DND-41 (cell line): ENCODE measurements around the gene TAGLN3.

Source experiments
- ATAC-seq: fragments of 200-7000 bp; cut with Tn5 transposase; 3 replicates; pipeline ENCODE4 v1.9.1; 2021; ENCODE audit warnings: low read depth; ENCODE audit not compliant: insufficient read depth
- DNase-seq: peaks from one replicate; pipeline ENCODE4 v3.0.0-alpha.2; 2020
- H2AFZ ChIP-seq: 2 replicates; pipeline ENCODE4 v1.6.0; 2012; ENCODE audit warnings: low read depth, low read length
- H3K27ac ChIP-seq: 2 replicates; pipeline ENCODE4 v1.5.1; 2012; ENCODE audit warnings: low read length, inconsistent platforms
- H3K27me3 ChIP-seq: fragments of 200-600 bp; sonication (generic); 2 replicates; pipeline ENCODE4 v1.6.0; 2012; ENCODE audit warnings: low read length, mild to moderate bottlenecking, inconsistent platforms; ENCODE audit not compliant: insufficient read depth, poor library complexity
- H3K36me3 ChIP-seq: 2 replicates; pipeline ENCODE4 v1.5.1; 2012; ENCODE audit warnings: low read length, inconsistent platforms; ENCODE audit not compliant: insufficient read depth
- H3K4me1 ChIP-seq: 2 replicates; pipeline ENCODE4 v1.5.1; 2012; ENCODE audit warnings: mild to moderate bottlenecking, low read length; ENCODE audit not compliant: insufficient read depth
- H3K4me2 ChIP-seq: 2 replicates; pipeline ENCODE4 v1.6.0; 2012; ENCODE audit warnings: mild to moderate bottlenecking, moderate library complexity, low read length, inconsistent platforms; ENCODE audit not compliant: insufficient read depth
- H3K4me3 ChIP-seq, 2 experiments: fragments of 200-600 bp in 1 of 2; shearing (Covaris generic) in 1 of 2; 2 replicates each; pipeline ENCODE4 v1.5.1; 2012 to 2016; ENCODE audit warnings: inconsistent platforms in 2 of 2, low read length in 2 of 2, mild to moderate bottlenecking in 2 of 2, low read depth in 1 of 2, moderate library complexity in 1 of 2
- H3K79me2 ChIP-seq: 2 replicates; pipeline ENCODE4 v1.6.0; 2012; ENCODE audit warnings: low read length, inconsistent platforms; ENCODE audit not compliant: insufficient read depth
- H3K9ac ChIP-seq: 2 replicates; pipeline ENCODE4 v1.6.0; 2012; ENCODE audit warnings: low read depth, mild to moderate bottlenecking, inconsistent platforms, low read length, moderate library complexity
- H3K9me3 ChIP-seq: 2 replicates; pipeline ENCODE4 v1.5.1; 2012; ENCODE audit warnings: low read length, moderate library complexity, mild to moderate bottlenecking, inconsistent platforms; ENCODE audit not compliant: insufficient read depth, severe bottlenecking
- H4K20me1 ChIP-seq: 2 replicates; pipeline ENCODE4 v1.6.0; 2012; ENCODE audit warnings: low read length; ENCODE audit not compliant: insufficient read depth
- CTCF ChIP-seq: IDR thresholded peaks from 2 replicates; pipeline ENCODE4 v1.5.1; 2012; ENCODE audit warnings: borderline replicate concordance, low read length, moderate library complexity, mild to moderate bottlenecking; ENCODE audit not compliant: poor library complexity, severe bottlenecking; ENCODE audit errors: extremely low read depth
- EZH2 ChIP-seq: IDR thresholded peaks from 3 replicates; pipeline ENCODE4 v1.6.1; 2012; ENCODE audit warnings: borderline replicate concordance, low read depth, mild to moderate bottlenecking, moderate library complexity, low read length, inconsistent platforms; ENCODE audit not compliant: severe bottlenecking

Gene TAGLN3

GRCh38 chr3:112056451-112056929 is 57.8 kb downstream of the TAGLN3 start:
- H3K9me3 ChIP-seq = no peaks in the 10 kb centered on the region
- H3K27ac ChIP-seq = no peak overlapping the region
- H4K20me1 ChIP-seq = no peaks in the 10 kb centered on the region
- H3K4me2 ChIP-seq = no peak overlapping the region
- no peak overlapping the region for H2AFZ ChIP-seq
- DNase-seq (no peak), ATAC-seq (no peak)
- no peak overlapping the region for H3K4me3 ChIP-seq
- no peak for TF ChIP-seq EZH2
- no peak for TF ChIP-seq CTCF
- H3K27me3 ChIP-seq = peaks cover 8% of the 10 kb centered on the region
- no peaks in the 10 kb centered on the region for H3K79me2 ChIP-seq
- H3K9ac ChIP-seq = no peak overlapping the region
- H3K36me3 ChIP-seq = no peaks in the 10 kb centered on the region
- H3K4me1 ChIP-seq = no peaks in the 10 kb centered on the region

- no peaks in the 10 kb centered on the region for H4K20me1 ChIP-seq
- DNase-seq (no peak), ATAC-seq (no peak)
- no peak overlapping the region for H2AFZ ChIP-seq
- no peak overlapping the region for H3K9ac ChIP-seq
- no peaks in the 10 kb centered on the region for H3K4me1 ChIP-seq
- no peak overlapping the region for H3K4me3 ChIP-seq
- no peaks in the 10 kb centered on the region for H3K9me3 ChIP-seq
- no peaks in the 10 kb centered on the region for H3K36me3 ChIP-seq
- no peak for TF ChIP-seq EZH2
- TF ChIP-seq CTCF = no peak
- H3K4me2 ChIP-seq = no peak overlapping the region
- no peaks in the 10 kb centered on the region for H3K79me2 ChIP-seq
- H3K27me3 ChIP-seq = no peaks in the 10 kb centered on the region
- H3K27ac ChIP-seq = no peak overlapping the region
Observed at GRCh38 chr3:112059497-112059896, 60.8 kb downstream of the TAGLN3 start.

DNA sequence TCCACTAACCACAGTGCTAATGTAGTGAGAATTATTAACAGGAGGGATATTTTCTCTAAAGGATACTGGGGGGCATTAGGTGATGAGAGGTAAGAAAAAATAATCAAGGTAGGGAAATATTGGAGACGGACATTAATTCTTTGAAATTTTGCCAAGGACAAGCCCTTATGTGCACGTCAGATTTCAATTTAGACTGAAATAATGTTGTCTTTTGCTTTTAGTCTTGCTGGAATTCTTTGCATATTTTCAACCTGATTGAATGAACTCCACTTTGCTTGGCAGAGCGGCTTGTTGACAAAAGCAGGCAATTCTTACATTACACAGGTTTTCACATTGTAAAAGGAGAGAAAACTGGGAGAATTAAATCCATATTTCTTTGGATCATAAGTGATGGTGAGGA is 62.4 kb downstream of the TAGLN3 start:
- no peak overlapping the region for H3K27ac ChIP-seq
- H3K4me3 ChIP-seq = no peak overlapping the region
- H3K9me3 ChIP-seq = no peaks in the 10 kb centered on the region
- H3K27me3 ChIP-seq = no peaks in the 10 kb centered on the region
- no peaks in the 10 kb centered on the region for H3K4me1 ChIP-seq
- DNase-seq (no peak), ATAC-seq (no peak)
- H3K79me2 ChIP-seq = no peaks in the 10 kb centered on the region
- no peaks in the 10 kb centered on the region for H4K20me1 ChIP-seq
- no peaks in the 10 kb centered on the region for H3K36me3 ChIP-seq
- no peak overlapping the region for H2AFZ ChIP-seq
- no peak for TF ChIP-seq EZH2
- TF ChIP-seq CTCF = no peak
- H3K9ac ChIP-seq = no peak overlapping the region
- H3K4me2 ChIP-seq = no peak overlapping the region
